GM12878 (cell line): ENCODE results near the gene CDH2.

ENCODE experiments used
- TF ChIP-seq, protein P1 (sequence below), 3 experiments: IDR thresholded peaks in 2 of 3; conservative IDR thresholded peaks in 1 of 3; 2 replicates each; pipeline ENCODE4 v1.5.1; 2011; ENCODE audit warnings: low read depth in 3 of 3, low read length in 3 of 3, mild to moderate bottlenecking in 3 of 3, control low read depth in 2 of 3, moderate library complexity in 2 of 3, inconsistent platforms in 1 of 3, mixed read lengths in 1 of 3; ENCODE audit not compliant: control insufficient read depth in 2 of 3, insufficient read depth in 1 of 3; ENCODE audit errors: extremely low read depth in 1 of 3
- TF ChIP-seq, protein P2 (sequence below): IDR thresholded peaks from 2 replicates; pipeline ENCODE4 v1.6.1; 2011; ENCODE audit warnings: borderline replicate concordance, low read depth, mild to moderate bottlenecking, moderate library complexity, mixed read lengths, low read length; ENCODE audit not compliant: insufficient read depth; ENCODE audit errors: extremely low read length

DNA sequence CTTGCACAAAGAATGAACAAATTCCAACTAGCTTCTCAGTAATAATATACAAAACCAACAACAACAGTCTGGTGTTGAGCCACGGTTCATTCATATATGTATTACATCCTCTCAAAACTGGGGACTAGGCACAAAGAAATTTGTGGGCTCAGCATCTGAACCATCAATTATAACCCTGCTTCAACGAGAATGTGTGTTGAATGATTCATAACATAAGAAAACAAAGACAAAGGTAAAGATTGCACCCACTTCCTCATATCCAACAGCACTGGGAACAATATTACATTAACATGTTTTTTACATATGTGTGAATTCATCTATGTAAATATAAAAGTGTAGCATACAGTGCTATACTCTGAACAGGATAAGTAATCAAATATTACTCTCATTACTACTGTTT is 144.8 kb downstream of the CDH2 start:
- TF ChIP-seq, protein P1, sequence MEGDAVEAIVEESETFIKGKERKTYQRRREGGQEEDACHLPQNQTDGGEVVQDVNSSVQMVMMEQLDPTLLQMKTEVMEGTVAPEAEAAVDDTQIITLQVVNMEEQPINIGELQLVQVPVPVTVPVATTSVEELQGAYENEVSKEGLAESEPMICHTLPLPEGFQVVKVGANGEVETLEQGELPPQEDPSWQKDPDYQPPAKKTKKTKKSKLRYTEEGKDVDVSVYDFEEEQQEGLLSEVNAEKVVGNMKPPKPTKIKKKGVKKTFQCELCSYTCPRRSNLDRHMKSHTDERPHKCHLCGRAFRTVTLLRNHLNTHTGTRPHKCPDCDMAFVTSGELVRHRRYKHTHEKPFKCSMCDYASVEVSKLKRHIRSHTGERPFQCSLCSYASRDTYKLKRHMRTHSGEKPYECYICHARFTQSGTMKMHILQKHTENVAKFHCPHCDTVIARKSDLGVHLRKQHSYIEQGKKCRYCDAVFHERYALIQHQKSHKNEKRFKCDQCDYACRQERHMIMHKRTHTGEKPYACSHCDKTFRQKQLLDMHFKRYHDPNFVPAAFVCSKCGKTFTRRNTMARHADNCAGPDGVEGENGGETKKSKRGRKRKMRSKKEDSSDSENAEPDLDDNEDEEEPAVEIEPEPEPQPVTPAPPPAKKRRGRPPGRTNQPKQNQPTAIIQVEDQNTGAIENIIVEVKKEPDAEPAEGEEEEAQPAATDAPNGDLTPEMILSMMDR (IDR thresholded peaks at IDR 0.05 in 2 of 3, conservative IDR thresholded peaks at IDR 0.05 in 1 of 3; ENCODE audit: control insufficient read depth in 2 of 3, extremely low read depth in 1 of 3, insufficient read depth in 1 of 3, low read depth in 3 of 3, low read length in 3 of 3): no peak
- TF ChIP-seq, protein P2, sequence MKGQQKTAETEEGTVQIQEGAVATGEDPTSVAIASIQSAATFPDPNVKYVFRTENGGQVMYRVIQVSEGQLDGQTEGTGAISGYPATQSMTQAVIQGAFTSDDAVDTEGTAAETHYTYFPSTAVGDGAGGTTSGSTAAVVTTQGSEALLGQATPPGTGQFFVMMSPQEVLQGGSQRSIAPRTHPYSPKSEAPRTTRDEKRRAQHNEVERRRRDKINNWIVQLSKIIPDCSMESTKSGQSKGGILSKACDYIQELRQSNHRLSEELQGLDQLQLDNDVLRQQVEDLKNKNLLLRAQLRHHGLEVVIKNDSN: no peak
